Stomach (tissue), 9 donors: ENCODE measurements around the gene SPATS2. TPM values are rescaled to one million over a fixed set of nuclear protein-coding genes. Genes with fewer than 3 reads are reported as not detected.
A peak's percentile ranks its signal among the peaks of the same experiment; 100 is the strongest.

Source experiments
- DNase-seq, 2 donors: peaks; one replicate each; pipeline versions ENCODE4 v3.0.0 to v3.0.0-alpha.2; 2013 to 2019
- H3K27ac ChIP-seq, 5 donors: fragments of 200-600 bp in 4 of 5; sonication (generic) in 4 of 5; one replicate each; pipeline ENCODE4 v1.5.1; 2013 to 2019; ENCODE audit warnings: mild to moderate bottlenecking in 1 of 5, moderate library complexity in 1 of 5
- H3K27me3 ChIP-seq, 3 donors: fragments of 200-600 bp; sonication (generic); one replicate each; pipeline ENCODE4 v1.5.1; 2017 to 2019; ENCODE audit warnings: mixed run types in 1 of 3
- H3K36me3 ChIP-seq, 4 donors: fragments of 200-600 bp; sonication (generic); 1 replicate in 3 of 4; 2 replicates in 1 of 4; pipeline ENCODE4 v1.5.1; 2016 to 2019
- H3K4me1 ChIP-seq, 4 donors: fragments of 200-600 bp; sonication (generic); one replicate each; pipeline ENCODE4 v1.5.1; 2016 to 2019
- H3K4me3 ChIP-seq, 4 donors: fragments of 200-600 bp; sonication (generic) in 3 of 4; one replicate each; pipeline ENCODE4 v1.5.1; 2016 to 2019; ENCODE audit warnings: mild to moderate bottlenecking in 1 of 4
- H3K9me3 ChIP-seq, 4 donors: fragments of 200-600 bp; sonication (generic); one replicate each; pipeline ENCODE4 v1.5.1; 2016 to 2019
- CTCF ChIP-seq, 7 experiments: fragments of 450-650 bp in 4 of 7; fragments of 200-600 bp in 3 of 7; sonication (generic) in 3 of 7; IDR thresholded peaks; one replicate each; pipeline ENCODE4 v1.5.1; 2016 to 2019; ENCODE audit warnings: antibody characterized with exemption in 7 of 7, control low read depth in 2 of 7, mild to moderate bottlenecking in 1 of 7
- EP300 ChIP-seq: sonication (generic); formaldehyde crosslinking; IDR thresholded peaks from one replicate; pipeline ENCODE4 v1.6.1; 2017; ENCODE audit warnings: antibody characterized with exemption
- POLR2A ChIP-seq, 4 donors: fragments of 450-650 bp; IDR thresholded peaks; one replicate each; pipeline ENCODE4 v1.6.1; 2016; ENCODE audit warnings: antibody characterized with exemption in 4 of 4, control low read depth in 2 of 4, mild to moderate bottlenecking in 1 of 4, moderate library complexity in 1 of 4
- POLR2AphosphoS5 ChIP-seq, 3 donors: sonication (generic); formaldehyde crosslinking; IDR thresholded peaks; one replicate each; pipeline ENCODE4 v1.6.1; 2016; ENCODE audit warnings: antibody characterized with exemption in 3 of 3
- WGBS, 5 donors: extraction: QIAGEN DNeasy Blood & Tissue Kit in 3 of 5; methylation state at CpG; one replicate each; pipeline versions ENCODE4 v1.1.5 to v1.1.7; 2013 to 2018; 5-methylcytosine and 5-hydroxymethylcytosine counted together
- intact Hi-C: fragments of 100-400 bp; cut with DNase I; formaldehyde crosslinking; loops from one replicate; pipeline ENCODE4 v1.15.1; 2023; ENCODE audit warnings: low total_unique reads
- polyA plus RNA-seq, 3 donors: library from polyadenylated mRNA; stranded (reverse); fragments of 200-250 nt; gene quantifications; one replicate each; pipeline ENCODE4 v1.2.3, GENCODE V29; 2013
- total RNA-seq, 5 donors: library from RNA; depleted of rRNA; stranded (reverse); fragments of >200 nt; gene quantifications; one replicate each; pipeline versions ENCODE4 v1.1.0 to v1.2.3, GENCODE V29; 2014 to 2016
- donor health status: healthy with polysubstance abuse.
- donor health status: Bipolar disorder and iron deficiency.
- donor health status: healthy.

The SPATS2 gene
- total and polyA plus RNA-seq, 8 donors: 8.0 to 194 (median 17.8) TPM

DNA sequence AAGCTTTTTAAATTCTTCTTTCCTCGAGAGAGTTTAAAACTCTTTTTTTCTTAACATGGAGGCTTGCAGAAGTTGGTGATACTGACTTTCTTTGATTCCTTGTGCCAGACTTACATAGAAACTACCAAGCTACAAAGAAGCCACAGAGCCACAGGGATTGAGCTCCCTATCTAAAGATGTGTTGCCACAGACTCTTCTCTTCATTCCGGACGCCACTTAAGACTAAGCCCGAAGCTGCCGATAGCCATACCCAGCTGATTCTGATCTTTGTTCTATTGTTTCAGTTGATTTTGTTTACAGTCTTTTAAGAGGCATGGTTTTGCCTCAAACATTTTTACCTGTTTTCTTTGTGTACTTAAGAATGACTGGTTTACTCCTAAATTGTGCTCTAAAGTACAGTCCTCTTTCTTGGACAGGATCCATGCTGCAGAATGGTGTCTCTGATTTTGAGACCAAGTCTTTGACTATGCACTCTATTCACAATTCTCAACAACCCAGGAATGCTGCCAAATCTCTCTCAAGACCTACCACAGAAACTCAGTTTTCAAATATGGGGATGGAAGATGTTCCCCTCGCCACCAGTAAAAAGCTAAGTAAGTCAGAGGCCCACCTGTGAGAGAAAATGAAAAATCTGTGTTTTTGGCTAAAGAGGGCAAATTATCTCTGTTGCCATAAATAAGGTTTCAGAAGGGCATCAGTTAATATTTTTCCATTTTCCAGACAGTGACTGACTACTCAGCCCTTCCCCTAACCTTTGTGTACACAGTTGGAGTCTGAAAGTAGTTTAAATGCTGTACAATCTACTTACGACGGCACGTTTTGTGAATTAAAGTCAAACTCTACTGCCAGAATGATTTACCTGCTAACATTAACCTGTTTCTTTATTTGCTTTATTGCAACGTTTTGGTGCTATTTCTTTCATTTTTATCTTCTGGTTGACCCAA is 129.4 kb downstream of the SPATS2 start:
- peaks cover 11 to 53% (median 52%) of the 10 kb centered on the region in 4 donors for H3K36me3 ChIP-seq
- 83 to 90% (median 84%) methylated on average over 10 of the region's 10 CpGs for WGBS, 5 donors
- intact Hi-C loops: no loop called here
- no peaks in the 10 kb centered on the region for H3K4me1 ChIP-seq
- no peak overlapping the region for H3K4me3 ChIP-seq
- TF ChIP-seq EP300: no peak
- no peaks in the 10 kb centered on the region for H3K9me3 ChIP-seq
- H3K27ac ChIP-seq: no peak overlapping the region
- no peak for DNase-seq
- no peaks in the 10 kb centered on the region for H3K27me3 ChIP-seq

DNA sequence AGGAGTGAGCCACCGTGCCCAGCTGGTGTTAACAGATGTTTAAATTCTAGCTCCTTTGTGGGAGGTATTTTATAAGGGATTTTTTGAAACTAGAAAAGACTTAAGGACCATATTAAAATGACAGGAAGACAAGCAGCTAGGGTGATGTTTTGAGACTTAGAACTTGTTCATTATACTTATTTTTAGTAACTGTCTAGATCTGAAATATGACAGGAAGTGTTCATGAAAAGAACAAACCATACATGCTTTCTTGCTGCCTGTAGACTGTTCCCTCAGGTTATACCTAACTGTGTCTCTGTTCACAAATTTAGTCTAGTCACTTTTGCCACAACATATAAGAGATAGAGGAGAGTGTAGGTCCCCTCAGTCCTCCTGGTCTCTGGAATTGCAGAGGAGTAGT is 134.6 kb downstream of the SPATS2 start:
- Histone ChIP-seq H3K27me3 (no peaks in the 10 kb centered on the region), H3K9me3 (no peaks in the 10 kb centered on the region), H3K4me3 (no peak overlapping the region), H3K36me3 (peaks cover 6 to 56% (median 36%) of the 10 kb centered on the region in 4 donors), H3K27ac (peak overlapping the region in 1 of 5 donors; percentile 8), H3K4me1 (no peaks in the 10 kb centered on the region)
- TF ChIP-seq CTCF (IDR thresholded peaks at IDR 0.05): no peak
- no peak for TF ChIP-seq POLR2A (IDR thresholded peaks at IDR 0.05)
- no peak for TF ChIP-seq EP300
- no peak for TF ChIP-seq POLR2AphosphoS5 (IDR thresholded peaks at IDR 0.05)
- intact Hi-C loops: no loop called here
- DNase-seq: no peak
- 75 to 90% (median 83%) methylated on average over 1 of the region's 1 CpG for WGBS, 5 donors

DNA sequence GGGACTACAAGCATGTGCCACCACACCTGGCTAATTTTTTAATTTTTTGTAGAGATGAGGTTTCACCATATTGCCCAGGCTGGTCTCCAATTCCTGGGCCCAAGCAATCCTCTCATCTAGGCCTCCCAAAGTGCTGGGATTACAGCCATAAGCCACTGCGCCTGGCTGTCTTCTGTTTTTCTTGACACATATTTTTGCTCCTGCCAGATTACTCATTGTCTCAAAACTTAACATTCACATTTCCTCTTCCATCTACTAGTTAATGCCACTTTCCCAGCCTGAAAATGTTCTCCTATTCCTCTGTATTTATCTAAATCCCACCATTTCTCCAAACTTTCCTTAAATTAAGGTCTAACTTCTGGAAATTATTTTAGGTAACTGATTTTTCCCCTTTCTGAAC is 135.3 kb downstream of the SPATS2 start:
- intact Hi-C loops: no loop called here
- no peak for DNase-seq
- Histone ChIP-seq H3K36me3 (peaks cover 6 to 49% (median 32%) of the 10 kb centered on the region in 4 donors), H3K4me1 (no peaks in the 10 kb centered on the region), H3K27me3 (no peaks in the 10 kb centered on the region), H3K27ac (peak overlapping the region in 2 of 5 donors; percentile 8 to 21), H3K4me3 (no peak overlapping the region), H3K9me3 (no peaks in the 10 kb centered on the region)
- WGBS, 5 donors: 92 to 100% (median 96%) methylated on average over 1 of the region's 1 CpG
- TF ChIP-seq EP300: no peak
- TF ChIP-seq POLR2A (IDR thresholded peaks at IDR 0.05): no peak
- no peak for TF ChIP-seq POLR2AphosphoS5 (IDR thresholded peaks at IDR 0.05)
- TF ChIP-seq CTCF (IDR thresholded peaks at IDR 0.05): no peak

GRCh38 chr12:49503674-49504180 is 136.5 kb downstream of the SPATS2 start:
- no peak for TF ChIP-seq CTCF (IDR thresholded peaks at IDR 0.05)
- TF ChIP-seq POLR2AphosphoS5 (IDR thresholded peaks at IDR 0.05): peak in 2 of 3 donors; percentile 26 to 77
- no peak for TF ChIP-seq EP300
- TF ChIP-seq POLR2A (IDR thresholded peaks at IDR 0.05): no peak
- intact Hi-C loops: no loop called here
- H3K36me3 ChIP-seq: peaks cover 6 to 43% (median 31%) of the 10 kb centered on the region in 4 donors
- peak; percentile 70 to 89 for DNase-seq
- WGBS, 5 donors: 23 to 42% (median 28%) methylated on average over 5 of the region's 5 CpGs
- H3K27ac ChIP-seq: peak overlapping the region; percentile 42 to 72 (median 61)
- no peaks in the 10 kb centered on the region for H3K4me1 ChIP-seq
- no peaks in the 10 kb centered on the region for H3K9me3 ChIP-seq
- H3K4me3 ChIP-seq: no peak overlapping the region
- no peaks in the 10 kb centered on the region for H3K27me3 ChIP-seq

DNA sequence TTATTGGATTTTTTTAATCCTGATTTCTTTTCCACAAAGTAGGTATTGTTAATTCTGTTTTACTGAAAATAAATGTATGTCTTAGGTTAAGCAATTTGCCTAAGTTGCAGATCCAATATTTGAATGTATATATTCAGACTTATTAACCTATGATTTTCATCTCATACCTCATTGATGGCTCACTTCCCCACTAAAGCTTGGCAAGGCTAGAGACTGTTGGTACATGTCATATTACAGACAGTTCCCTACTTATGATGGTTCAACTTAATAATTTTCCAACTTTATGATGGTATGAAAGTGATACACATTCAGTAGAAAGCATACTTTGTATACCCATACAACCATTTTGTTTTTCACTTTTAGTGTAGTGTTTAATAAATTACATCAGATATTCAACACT is 138.4 kb downstream of the SPATS2 start:
- Histone ChIP-seq H3K4me3 (no peak overlapping the region), H3K9me3 (no peaks in the 10 kb centered on the region), H3K27me3 (no peaks in the 10 kb centered on the region), H3K36me3 (peaks cover 0 to 33% (median 15%) of the 10 kb centered on the region in 4 donors), H3K4me1 (peaks cover 0 to under 1% (median 0%) of the 10 kb centered on the region in 4 donors), H3K27ac (no peak overlapping the region)
- intact Hi-C loops: no loop called here
- TF ChIP-seq POLR2A (IDR thresholded peaks at IDR 0.05): no peak
- no peak for TF ChIP-seq EP300
- TF ChIP-seq POLR2AphosphoS5 (IDR thresholded peaks at IDR 0.05): no peak
- DNase-seq: no peak
